HEK293T (cell line): Measurements from ENCODE around the gene EPS8.

Experiments
- BHLHE40 ChIP-seq: fragments of 450-650 bp; IDR thresholded peaks from 2 replicates; pipeline ENCODE4 v1.6.1; 2016; ENCODE audit warnings: mild to moderate bottlenecking, moderate library complexity, borderline replicate concordance
- CTBP1 ChIP-seq: fragments of 450-650 bp; IDR thresholded peaks from 2 replicates; pipeline ENCODE4 v1.6.1; 2016; ENCODE audit warnings: borderline replicate concordance
- ELF4 ChIP-seq: fragments of 450-650 bp; IDR thresholded peaks from 2 replicates; pipeline ENCODE4 v1.6.1; 2017; ENCODE audit warnings: antibody characterized with exemption
- FOXA1 ChIP-seq: fragments of 450-650 bp; IDR thresholded peaks from 2 replicates; pipeline ENCODE4 v1.6.1; 2016; ENCODE audit warnings: mild to moderate bottlenecking
- FOXK2 ChIP-seq: fragments of 450-650 bp; IDR thresholded peaks from 2 replicates; pipeline ENCODE4 v1.6.1; 2016; ENCODE audit warnings: mild to moderate bottlenecking
- NFRKB ChIP-seq: fragments of 450-650 bp; IDR thresholded peaks from 2 replicates; pipeline ENCODE4 v1.6.1; 2016; ENCODE audit warnings: mild to moderate bottlenecking, moderate library complexity
- SUZ12 ChIP-seq: fragments of 450-650 bp; IDR thresholded peaks from 2 replicates; pipeline ENCODE4 v1.6.1; 2016; ENCODE audit warnings: mild to moderate bottlenecking

DNA sequence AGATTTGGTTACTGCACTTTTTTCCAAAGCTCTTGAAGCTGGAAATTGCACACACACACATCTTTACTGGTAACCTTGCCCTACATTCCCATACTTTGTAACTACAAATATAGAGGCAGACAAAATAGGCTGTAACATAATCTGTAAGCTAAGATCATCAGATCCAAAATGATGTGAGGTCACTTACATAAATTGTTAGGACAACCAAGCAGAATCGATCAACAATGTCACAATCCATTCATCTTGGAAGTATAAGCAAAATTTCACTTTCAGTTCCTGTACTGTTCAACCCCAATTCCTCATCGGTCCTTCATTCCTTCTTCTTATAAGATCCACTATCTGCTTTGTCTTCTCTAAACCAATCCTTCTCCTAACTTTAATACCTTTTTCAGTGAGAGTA is 72.6 kb downstream of the EPS8 start:
- TF ChIP-seq FOXK2 (no peak), BHLHE40 (no peak), CTBP1 (no peak), SUZ12 (no peak), NFRKB (no peak), ELF4 (no peak), FOXA1 (no peak)
